ENCODE results near the gene PRKCG. TPM values are rescaled to one million over a fixed set of nuclear protein-coding genes. Genes with fewer than 3 reads are reported as not detected.
A peak's percentile ranks its signal among the peaks of the same experiment; 100 is the strongest.

The PRKCG gene
- total and polyA plus RNA-seq, 2 donors from 2014 or later, result not detected

DNA sequence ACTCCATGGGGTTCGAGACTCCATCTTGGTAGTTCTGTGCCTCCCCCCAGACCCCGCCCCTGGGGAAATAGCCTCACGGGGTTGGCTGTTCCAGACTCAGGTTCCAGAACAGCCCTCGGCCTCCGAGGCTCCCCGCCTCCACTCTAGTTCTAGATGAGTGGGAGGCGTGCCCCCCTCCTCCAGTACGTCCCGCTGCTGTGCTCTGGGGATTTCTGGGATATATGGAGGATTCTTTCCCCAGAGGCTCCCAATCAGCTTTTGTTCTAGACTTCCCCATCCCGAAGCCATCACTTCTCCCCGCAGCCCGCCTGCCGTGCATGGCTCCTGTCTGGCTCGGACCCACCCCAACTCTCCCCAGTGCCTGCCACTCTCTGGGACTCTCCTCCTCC is 25.2 kb downstream of the PRKCG start:
- Histone ChIP-seq H3K27me3 (ENCODE audit: control insufficient read depth, insufficient read depth, low read length) (peaks cover 28% of the 10 kb centered on the region), H3K27ac (ENCODE audit: low read depth in 2 of 2, low read length in 2 of 2) (no peak overlapping the region), H3K9ac (ENCODE audit: low read length in 3 of 3) (no peak overlapping the region), H3K4me3 (ENCODE audit: low read length in 3 of 3) (no peak overlapping the region), H3K4me1 (ENCODE audit: control insufficient read depth in 2 of 3, insufficient read depth in 2 of 3, low read depth in 1 of 3, low read length in 3 of 3) (no peaks in the 10 kb centered on the region), H3K36me3 (ENCODE audit: control insufficient read depth in 2 of 3, insufficient read depth in 3 of 3, low read length in 3 of 3) (no peaks in the 10 kb centered on the region), H3K9me3 (ENCODE audit: control insufficient read depth in 2 of 3, insufficient read depth in 1 of 3, low read length in 3 of 3) (no peaks in the 10 kb centered on the region)
- no peak for FAIRE-seq
- TF ChIP-seq, protein P1, sequence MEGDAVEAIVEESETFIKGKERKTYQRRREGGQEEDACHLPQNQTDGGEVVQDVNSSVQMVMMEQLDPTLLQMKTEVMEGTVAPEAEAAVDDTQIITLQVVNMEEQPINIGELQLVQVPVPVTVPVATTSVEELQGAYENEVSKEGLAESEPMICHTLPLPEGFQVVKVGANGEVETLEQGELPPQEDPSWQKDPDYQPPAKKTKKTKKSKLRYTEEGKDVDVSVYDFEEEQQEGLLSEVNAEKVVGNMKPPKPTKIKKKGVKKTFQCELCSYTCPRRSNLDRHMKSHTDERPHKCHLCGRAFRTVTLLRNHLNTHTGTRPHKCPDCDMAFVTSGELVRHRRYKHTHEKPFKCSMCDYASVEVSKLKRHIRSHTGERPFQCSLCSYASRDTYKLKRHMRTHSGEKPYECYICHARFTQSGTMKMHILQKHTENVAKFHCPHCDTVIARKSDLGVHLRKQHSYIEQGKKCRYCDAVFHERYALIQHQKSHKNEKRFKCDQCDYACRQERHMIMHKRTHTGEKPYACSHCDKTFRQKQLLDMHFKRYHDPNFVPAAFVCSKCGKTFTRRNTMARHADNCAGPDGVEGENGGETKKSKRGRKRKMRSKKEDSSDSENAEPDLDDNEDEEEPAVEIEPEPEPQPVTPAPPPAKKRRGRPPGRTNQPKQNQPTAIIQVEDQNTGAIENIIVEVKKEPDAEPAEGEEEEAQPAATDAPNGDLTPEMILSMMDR (IDR thresholded peaks at IDR 0.05; ENCODE audit: borderline replicate concordance, extremely low read depth, insufficient read depth), result no peak
- peak in 1 of 5 donors; percentile 54 for DNase-seq
- intact Hi-C loops (cut with DNase I), result no loop called here

DNA sequence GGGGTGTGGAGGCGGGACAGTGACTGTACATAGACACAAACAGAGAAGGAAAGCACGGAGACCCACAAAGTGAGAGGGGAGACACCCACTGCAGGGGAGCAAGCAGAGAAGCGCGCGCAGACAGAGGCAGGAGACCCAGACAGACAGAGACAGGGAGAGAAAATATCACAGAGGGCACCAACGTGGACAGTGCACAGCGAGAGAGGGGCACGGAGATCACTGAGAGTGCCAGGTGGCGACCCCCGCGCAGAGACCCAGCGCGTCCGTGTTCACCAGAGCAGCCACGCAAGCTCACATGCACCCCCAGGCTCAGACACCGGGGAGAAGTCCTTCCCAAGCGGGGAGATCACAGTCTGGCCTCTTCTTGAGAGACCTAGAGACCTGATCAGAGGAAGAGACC is 25.7 kb downstream of the PRKCG start:
- Histone ChIP-seq H3K4me1 (ENCODE audit: control insufficient read depth in 2 of 3, insufficient read depth in 2 of 3, low read depth in 1 of 3, low read length in 3 of 3) (no peaks in the 10 kb centered on the region), H3K4me3 (ENCODE audit: low read length in 3 of 3) (no peak overlapping the region), H3K9ac (ENCODE audit: low read length in 3 of 3) (no peak overlapping the region), H3K36me3 (ENCODE audit: control insufficient read depth in 2 of 3, insufficient read depth in 3 of 3, low read length in 3 of 3) (no peaks in the 10 kb centered on the region), H3K27me3 (ENCODE audit: control insufficient read depth, insufficient read depth, low read length) (peaks cover 28% of the 10 kb centered on the region), H3K9me3 (ENCODE audit: control insufficient read depth in 2 of 3, insufficient read depth in 1 of 3, low read length in 3 of 3) (no peaks in the 10 kb centered on the region), H3K27ac (ENCODE audit: low read depth in 2 of 2, low read length in 2 of 2) (no peak overlapping the region)
- intact Hi-C loops (cut with DNase I), result no loop called here
- FAIRE-seq, result no peak
- TF ChIP-seq, protein P1 (IDR thresholded peaks at IDR 0.05; ENCODE audit: borderline replicate concordance, extremely low read depth, insufficient read depth), result no peak
- DNase-seq, result peak in 1 of 5 donors; percentile 56

DNA sequence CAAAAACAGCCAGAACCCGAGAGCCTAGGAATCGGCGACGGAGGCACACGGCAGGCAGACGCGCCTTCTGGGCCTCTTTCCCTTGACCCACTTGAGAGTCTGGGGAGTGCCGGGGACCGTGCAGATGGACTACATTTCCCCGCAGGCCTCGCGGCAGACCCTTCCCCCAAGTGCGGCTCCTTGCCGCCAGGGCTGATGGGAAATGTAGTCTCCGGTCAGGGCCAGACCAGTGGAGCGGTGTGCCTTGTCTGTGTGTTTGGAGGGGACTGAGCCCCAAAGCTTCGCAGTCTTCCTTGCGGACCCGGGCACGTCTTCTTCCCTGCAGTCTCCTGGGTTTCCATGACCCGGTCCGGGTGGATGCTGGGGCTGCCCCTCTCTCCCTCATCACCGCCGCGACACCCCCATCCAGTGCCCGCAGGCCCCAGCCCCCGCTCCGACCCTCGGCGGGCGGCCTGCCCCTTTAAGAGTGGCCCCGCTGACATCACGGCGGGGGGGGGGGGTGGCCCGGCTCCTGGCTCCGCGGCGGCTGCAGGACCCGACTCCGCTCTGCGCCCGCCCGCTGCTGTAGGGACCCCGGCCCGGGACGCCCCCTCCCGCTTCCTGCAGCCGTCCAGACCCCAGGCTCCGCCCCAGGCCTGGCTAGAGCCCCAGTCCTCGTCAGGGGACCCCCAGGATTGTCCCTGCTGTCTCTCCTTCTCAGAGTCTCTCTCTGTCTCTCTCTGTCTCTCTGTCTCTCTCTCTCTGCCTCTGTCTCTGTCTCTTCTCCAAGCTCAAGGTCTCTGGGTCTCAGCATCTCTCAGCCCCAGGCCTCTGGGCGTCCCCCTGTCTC is 26.3 kb downstream of the PRKCG start:
- DNase-seq (peak in 4 of 5 donors; percentile 40 to 59 (median 50)), FAIRE-seq (no peak)
- no peak overlapping the region for H3K4me3 ChIP-seq (ENCODE audit: low read length in 3 of 3)
- no peaks in the 10 kb centered on the region for H3K4me1 ChIP-seq (ENCODE audit: control insufficient read depth in 2 of 3, insufficient read depth in 2 of 3, low read depth in 1 of 3, low read length in 3 of 3)
- peaks cover 28% of the 10 kb centered on the region for H3K27me3 ChIP-seq (ENCODE audit: control insufficient read depth, insufficient read depth, low read length)
- no peak overlapping the region for H3K9ac ChIP-seq (ENCODE audit: low read length in 3 of 3)
- H3K36me3 ChIP-seq (ENCODE audit: control insufficient read depth in 2 of 3, insufficient read depth in 3 of 3, low read length in 3 of 3), result no peaks in the 10 kb centered on the region
- intact Hi-C loops (cut with DNase I), result no loop called here
- no peak overlapping the region for H3K27ac ChIP-seq (ENCODE audit: low read depth in 2 of 2, low read length in 2 of 2)
- H3K9me3 ChIP-seq (ENCODE audit: control insufficient read depth in 2 of 3, insufficient read depth in 1 of 3, low read length in 3 of 3), result no peaks in the 10 kb centered on the region
- TF ChIP-seq, protein P1 (IDR thresholded peaks at IDR 0.05; ENCODE audit: borderline replicate concordance, extremely low read depth, insufficient read depth), result no peak

Measured in kidney (tissue), 14 donors.